ENCODE results near the gene OBP2B.

DNA sequence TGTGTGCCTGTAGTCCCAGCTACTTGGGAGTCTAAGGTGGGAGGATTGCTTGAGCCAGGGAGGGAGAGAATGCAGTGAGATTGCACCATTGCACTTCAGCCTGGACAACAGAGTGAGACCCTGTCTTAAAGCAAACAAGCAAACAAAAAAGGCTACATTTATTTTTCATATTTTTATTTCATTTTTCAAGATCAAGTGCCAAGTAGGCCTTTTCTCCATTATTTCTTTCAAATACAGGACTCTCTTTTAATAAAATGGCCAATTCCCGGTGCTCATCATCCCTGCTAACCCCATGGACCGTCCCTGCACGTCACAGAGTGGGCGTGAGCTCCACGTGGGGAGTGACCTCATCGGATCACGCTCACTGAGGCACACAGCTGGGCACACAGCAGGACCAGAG lies 36.0 kb downstream of the OBP2B start:
- TF ChIP-seq, protein P1, sequence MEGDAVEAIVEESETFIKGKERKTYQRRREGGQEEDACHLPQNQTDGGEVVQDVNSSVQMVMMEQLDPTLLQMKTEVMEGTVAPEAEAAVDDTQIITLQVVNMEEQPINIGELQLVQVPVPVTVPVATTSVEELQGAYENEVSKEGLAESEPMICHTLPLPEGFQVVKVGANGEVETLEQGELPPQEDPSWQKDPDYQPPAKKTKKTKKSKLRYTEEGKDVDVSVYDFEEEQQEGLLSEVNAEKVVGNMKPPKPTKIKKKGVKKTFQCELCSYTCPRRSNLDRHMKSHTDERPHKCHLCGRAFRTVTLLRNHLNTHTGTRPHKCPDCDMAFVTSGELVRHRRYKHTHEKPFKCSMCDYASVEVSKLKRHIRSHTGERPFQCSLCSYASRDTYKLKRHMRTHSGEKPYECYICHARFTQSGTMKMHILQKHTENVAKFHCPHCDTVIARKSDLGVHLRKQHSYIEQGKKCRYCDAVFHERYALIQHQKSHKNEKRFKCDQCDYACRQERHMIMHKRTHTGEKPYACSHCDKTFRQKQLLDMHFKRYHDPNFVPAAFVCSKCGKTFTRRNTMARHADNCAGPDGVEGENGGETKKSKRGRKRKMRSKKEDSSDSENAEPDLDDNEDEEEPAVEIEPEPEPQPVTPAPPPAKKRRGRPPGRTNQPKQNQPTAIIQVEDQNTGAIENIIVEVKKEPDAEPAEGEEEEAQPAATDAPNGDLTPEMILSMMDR (IDR thresholded peaks at IDR 0.05; ENCODE audit: low read length) = no peak
- TF ChIP-seq EZH2 (IDR thresholded peaks at IDR 0.05; ENCODE audit: borderline replicate concordance, low read length) = no peak
